HEK293T (cell line): Measurements from ENCODE around the gene GADD45A.

Source experiments
- FOXA1 ChIP-seq: fragments of 450-650 bp; IDR thresholded peaks from 2 replicates; pipeline ENCODE4 v1.6.1; 2016; ENCODE audit warnings: mild to moderate bottlenecking
- FOXK2 ChIP-seq: fragments of 450-650 bp; IDR thresholded peaks from 2 replicates; pipeline ENCODE4 v1.6.1; 2016; ENCODE audit warnings: mild to moderate bottlenecking
- FOXM1 ChIP-seq: fragments of 450-650 bp; IDR thresholded peaks from 2 replicates; pipeline ENCODE4 v1.6.1; 2017; ENCODE audit warnings: mild to moderate bottlenecking, borderline replicate concordance
- PKNOX1 ChIP-seq: fragments of 450-650 bp; IDR thresholded peaks from 2 replicates; pipeline ENCODE4 v1.6.1; 2016
- SP1 ChIP-seq: fragments of 450-650 bp; IDR thresholded peaks from 2 replicates; pipeline ENCODE4 v1.6.1; 2017
- ZNF384 ChIP-seq: fragments of 450-650 bp; IDR thresholded peaks from 2 replicates; pipeline ENCODE4 v1.6.1; 2016

- TF ChIP-seq FOXK2: no peak
- no peak for TF ChIP-seq PKNOX1
- TF ChIP-seq FOXA1: no peak
- TF ChIP-seq FOXM1: no peak
- no peak for TF ChIP-seq SP1
- TF ChIP-seq ZNF384: no peak
Measured at GRCh38 chr1:67708606-67709005, 23.6 kb downstream of the GADD45A start.
